ENCODE measurements around the gene KIF5B.
"Not testable (repeated sequence)": the region's sequence is repeated elsewhere in the genome, so short reads cannot be mapped to it uniquely, and the experiment has no call there.

DNA sequence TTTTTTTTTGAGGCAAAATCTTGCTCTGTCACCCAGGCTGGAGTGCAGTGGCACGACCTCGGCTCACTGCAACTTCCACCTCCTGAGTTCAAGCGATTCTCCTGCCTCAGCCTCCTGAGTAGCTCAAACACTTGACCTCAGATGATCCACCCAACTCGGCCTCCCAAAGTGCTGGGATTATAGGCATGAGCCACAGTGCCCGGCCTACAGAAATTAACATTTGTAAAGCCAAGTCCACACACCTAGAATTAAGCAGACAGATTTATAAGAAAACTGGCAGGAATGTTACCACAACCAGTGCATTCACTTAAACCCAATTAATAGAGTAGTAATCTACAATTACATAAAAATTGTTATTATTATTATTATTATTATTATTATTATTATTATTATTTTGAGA, 11.7 kb upstream of the KIF5B start:
- TF ChIP-seq, protein P1, sequence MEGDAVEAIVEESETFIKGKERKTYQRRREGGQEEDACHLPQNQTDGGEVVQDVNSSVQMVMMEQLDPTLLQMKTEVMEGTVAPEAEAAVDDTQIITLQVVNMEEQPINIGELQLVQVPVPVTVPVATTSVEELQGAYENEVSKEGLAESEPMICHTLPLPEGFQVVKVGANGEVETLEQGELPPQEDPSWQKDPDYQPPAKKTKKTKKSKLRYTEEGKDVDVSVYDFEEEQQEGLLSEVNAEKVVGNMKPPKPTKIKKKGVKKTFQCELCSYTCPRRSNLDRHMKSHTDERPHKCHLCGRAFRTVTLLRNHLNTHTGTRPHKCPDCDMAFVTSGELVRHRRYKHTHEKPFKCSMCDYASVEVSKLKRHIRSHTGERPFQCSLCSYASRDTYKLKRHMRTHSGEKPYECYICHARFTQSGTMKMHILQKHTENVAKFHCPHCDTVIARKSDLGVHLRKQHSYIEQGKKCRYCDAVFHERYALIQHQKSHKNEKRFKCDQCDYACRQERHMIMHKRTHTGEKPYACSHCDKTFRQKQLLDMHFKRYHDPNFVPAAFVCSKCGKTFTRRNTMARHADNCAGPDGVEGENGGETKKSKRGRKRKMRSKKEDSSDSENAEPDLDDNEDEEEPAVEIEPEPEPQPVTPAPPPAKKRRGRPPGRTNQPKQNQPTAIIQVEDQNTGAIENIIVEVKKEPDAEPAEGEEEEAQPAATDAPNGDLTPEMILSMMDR (conservative IDR thresholded peaks at IDR 0.05; ENCODE audit: low read length): not testable (repeated sequence)
- not testable (repeated sequence) for TF ChIP-seq EZH2phosphoT487 (IDR thresholded peaks at IDR 0.05; ENCODE audit: borderline replicate concordance, low read depth, low read length)
